Measurements from ENCODE around the gene MAN2A2. TPM values are rescaled to one million over a fixed set of nuclear protein-coding genes. Genes with fewer than 3 reads are reported as not detected.
A peak's percentile ranks its signal among the peaks of the same experiment; 100 is the strongest.

MAN2A2 gene
- total RNA-seq, 1 experiment from 2014 or later: 27.4 TPM

DNA sequence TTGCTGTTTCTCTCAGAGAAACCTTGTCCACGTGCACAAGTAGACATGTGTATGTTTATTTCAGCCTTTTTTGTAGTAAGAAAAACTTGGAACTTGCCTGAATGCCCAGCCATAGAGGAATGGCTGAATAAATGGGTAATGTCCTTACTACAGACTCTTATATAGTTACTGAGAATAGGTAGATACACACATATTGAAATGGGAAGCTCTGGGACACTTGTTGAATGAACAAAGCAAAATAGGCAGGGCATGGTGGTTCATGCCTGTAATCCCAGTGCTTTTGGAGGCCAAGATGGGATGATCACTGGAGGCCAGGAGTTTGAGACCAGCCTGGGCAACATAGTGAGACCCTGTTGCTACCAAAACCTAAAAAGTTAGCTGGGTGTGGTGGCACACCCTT is 33.7 kb downstream of the MAN2A2 start:
- H3K79me1 ChIP-seq (ENCODE audit: insufficient read depth, low read depth, low read length, poor library complexity, severe bottlenecking): no peaks in the 10 kb centered on the region
- Mint-ChIP-seq H3K4me3 (peak overlapping the region in 1 of 2 experiments; percentile 86; a peak in 1 of 5 replicates), H3K36me3 (ENCODE audit: insufficient read depth in 1 of 3, low read depth in 3 of 3) (peaks cover 28 to 41% (median 38%) of the 10 kb centered on the region in 3 experiments; a peak in 6 of 7 replicates), H3K27me3 (ENCODE audit: low read depth) (peaks cover 11% of the 10 kb centered on the region), H3K4me1 (peaks cover 16 to 20% of the 10 kb centered on the region in 2 experiments), H3K27ac (no peak overlapping the region), H3K9me3 (no peaks in the 10 kb centered on the region; a peak in 2 of 5 replicates)
- H4K8ac ChIP-seq (replicated peaks; ENCODE audit: insufficient read length, low read depth, low read length): no peak overlapping the region
- no peak overlapping the region for H3K18ac ChIP-seq (ENCODE audit: insufficient read length, low read depth, low read length)
- no peak overlapping the region for H3K56ac ChIP-seq (ENCODE audit: insufficient read length, low read depth, low read length)
- no peak overlapping the region for H3K4ac ChIP-seq (ENCODE audit: low read depth, low read length)
- no peaks in the 10 kb centered on the region for H3K4me1 ChIP-seq (ENCODE audit: insufficient read depth, low read length)
- H2BK120ac ChIP-seq (ENCODE audit: low read depth, low read length, poor library complexity, severe bottlenecking): no peak overlapping the region
- no peak overlapping the region for H2BK12ac ChIP-seq (ENCODE audit: insufficient read length, low read depth, low read length)
- H3K4me2 ChIP-seq (ENCODE audit: insufficient read depth, insufficient read length, low read length): no peak overlapping the region
- H3K27me3 ChIP-seq (ENCODE audit: insufficient read depth, low read length): no peaks in the 10 kb centered on the region
- WGBS (ENCODE audit: extremely low coverage, insufficient read length, low lambda C conversion rate): no CpG with 5 or more reads among the region's 1 CpG
- H3K9me3 ChIP-seq (ENCODE audit: control insufficient read depth, low read depth, low read length): no peaks in the 10 kb centered on the region
- no peaks in the 10 kb centered on the region for H4K20me1 ChIP-seq (ENCODE audit: control insufficient read depth, insufficient read depth, insufficient read length)
- H4K5ac ChIP-seq (ENCODE audit: insufficient read length, low read depth, low read length): no peak overlapping the region
- no peak overlapping the region for H3K27ac ChIP-seq (ENCODE audit: insufficient read length, low read depth, low read length)
- DNase-seq: no peak
- H3T11ph ChIP-seq (ENCODE audit: low read length): no peak overlapping the region
- H3K9ac ChIP-seq (ENCODE audit: extremely low read depth, insufficient read length, low read length): no peak overlapping the region
- H3K79me2 ChIP-seq (ENCODE audit: insufficient read depth, low read length): no peaks in the 10 kb centered on the region; the same call in 1 of the 2 replicates
- H3K23me2 ChIP-seq (ENCODE audit: insufficient read length, low read depth, low read length, poor library complexity, severe bottlenecking): peaks cover 14% of the 10 kb centered on the region
- H2BK5ac ChIP-seq (ENCODE audit: insufficient read length, low read length): no peak overlapping the region
- H2AK5ac ChIP-seq (ENCODE audit: insufficient read length, low read length): no peak overlapping the region
- H2AFZ ChIP-seq (ENCODE audit: low read length): no peak overlapping the region
- no peak overlapping the region for H2BK20ac ChIP-seq (ENCODE audit: low read depth, low read length, poor library complexity, severe bottlenecking)
- H3K14ac ChIP-seq (ENCODE audit: insufficient read depth, low read length): no peak overlapping the region
- no peak overlapping the region for H4K91ac ChIP-seq (ENCODE audit: insufficient read length, low read depth, low read length)
- no peak overlapping the region for H3K23ac ChIP-seq (ENCODE audit: insufficient read length, low read depth, low read length)
- H2BK15ac ChIP-seq (ENCODE audit: low read depth, low read length): no peak overlapping the region
- TF ChIP-seq, protein P1, sequence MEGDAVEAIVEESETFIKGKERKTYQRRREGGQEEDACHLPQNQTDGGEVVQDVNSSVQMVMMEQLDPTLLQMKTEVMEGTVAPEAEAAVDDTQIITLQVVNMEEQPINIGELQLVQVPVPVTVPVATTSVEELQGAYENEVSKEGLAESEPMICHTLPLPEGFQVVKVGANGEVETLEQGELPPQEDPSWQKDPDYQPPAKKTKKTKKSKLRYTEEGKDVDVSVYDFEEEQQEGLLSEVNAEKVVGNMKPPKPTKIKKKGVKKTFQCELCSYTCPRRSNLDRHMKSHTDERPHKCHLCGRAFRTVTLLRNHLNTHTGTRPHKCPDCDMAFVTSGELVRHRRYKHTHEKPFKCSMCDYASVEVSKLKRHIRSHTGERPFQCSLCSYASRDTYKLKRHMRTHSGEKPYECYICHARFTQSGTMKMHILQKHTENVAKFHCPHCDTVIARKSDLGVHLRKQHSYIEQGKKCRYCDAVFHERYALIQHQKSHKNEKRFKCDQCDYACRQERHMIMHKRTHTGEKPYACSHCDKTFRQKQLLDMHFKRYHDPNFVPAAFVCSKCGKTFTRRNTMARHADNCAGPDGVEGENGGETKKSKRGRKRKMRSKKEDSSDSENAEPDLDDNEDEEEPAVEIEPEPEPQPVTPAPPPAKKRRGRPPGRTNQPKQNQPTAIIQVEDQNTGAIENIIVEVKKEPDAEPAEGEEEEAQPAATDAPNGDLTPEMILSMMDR (conservative IDR thresholded peaks at IDR 0.05): no peak

Measured in H9 (cell line).